Common myeloid progenitor, CD34-positive (primary cell): ENCODE results near the gene HGS.

Experiments used
- CTCF ChIA-PET: fragments of 350-600 bp; sonication (Branson Sonifier 250); formaldehyde crosslinking; loops from one replicate; lab custom pipeline; 2021; ENCODE audit warnings: antibody characterized with exemption; lab: Charles Lee
- POLR2A ChIA-PET: fragments of 350-600 bp; sonication (Branson Sonifier 250); formaldehyde crosslinking; loops from one replicate; lab custom pipeline; 2021; ENCODE audit warnings: antibody characterized with exemption; lab: Charles Lee
- DNase-seq, 3 donors: peaks; one replicate each; pipeline versions ENCODE4 v3.0.0 to v3.0.0-alpha.2; 2013
- H3K27ac ChIP-seq, 2 experiments: 1 replicate in 1 of 2; 2 replicates in 1 of 2; pipeline ENCODE4 v1.7.0; 2013; ENCODE audit warnings: inconsistent platforms in 2 of 2, low read length in 2 of 2, mild to moderate bottlenecking in 2 of 2, low read depth in 1 of 2, moderate library complexity in 1 of 2; ENCODE audit not compliant: severe bottlenecking in 2 of 2, insufficient read depth in 1 of 2, poor library complexity in 1 of 2
- H3K27me3 ChIP-seq, 5 experiments: replicated peaks in 2 of 5; 1 replicate in 3 of 5; 2 replicates in 2 of 5; pipeline versions ENCODE4 v1.6.1 to v1.7.0; 2013; ENCODE audit warnings: low read length in 4 of 5, mild to moderate bottlenecking in 2 of 5, moderate library complexity in 2 of 5, inconsistent platforms in 1 of 5; ENCODE audit not compliant: insufficient read depth in 5 of 5, control insufficient read depth in 4 of 5
- H3K36me3 ChIP-seq, 4 experiments: 1 replicate in 2 of 4; 2 replicates in 2 of 4; pipeline versions ENCODE4 v1.6.1 to v1.7.0; 2013; ENCODE audit warnings: low read length in 3 of 4, control low read depth in 1 of 4, mild to moderate bottlenecking in 1 of 4; ENCODE audit not compliant: control insufficient read depth in 4 of 4, insufficient read depth in 4 of 4
- H3K4me1 ChIP-seq, 4 experiments: 1 replicate in 3 of 4; 2 replicates in 1 of 4; pipeline versions ENCODE4 v1.6.1 to v1.7.1; 2013; ENCODE audit warnings: low read length in 3 of 4, mild to moderate bottlenecking in 3 of 4, control low read depth in 1 of 4, inconsistent platforms in 1 of 4, moderate library complexity in 1 of 4; ENCODE audit not compliant: control insufficient read depth in 4 of 4, insufficient read depth in 4 of 4; ENCODE audit errors: control extremely low read depth in 1 of 4
- H3K4me3 ChIP-seq, 7 experiments: 1 replicate in 4 of 7; 2 replicates in 3 of 7; pipeline versions ENCODE4 v1.5.1 to v1.7.0; 2013; ENCODE audit warnings: mild to moderate bottlenecking in 7 of 7, low read length in 6 of 7, moderate library complexity in 6 of 7, inconsistent platforms in 2 of 7, low read depth in 2 of 7, control low read depth in 1 of 7; ENCODE audit not compliant: insufficient read depth in 4 of 7, control insufficient read depth in 1 of 7; ENCODE audit errors: extremely low read depth in 1 of 7
- H3K9me3 ChIP-seq, 5 experiments: 1 replicate in 4 of 5; 2 replicates in 1 of 5; pipeline versions ENCODE4 v1.6.1 to v1.7.1; 2013; ENCODE audit warnings: low read length in 4 of 5, mild to moderate bottlenecking in 2 of 5, inconsistent platforms in 1 of 5, low read depth in 1 of 5, moderate library complexity in 1 of 5; ENCODE audit not compliant: control insufficient read depth in 4 of 5, insufficient read depth in 2 of 5; ENCODE audit errors: control extremely low read depth in 1 of 5
- WGBS: methylation state at CpG from one replicate; pipeline ENCODE4 v1.1.5; 2013; ENCODE audit not compliant: insufficient coverage; 5-methylcytosine and 5-hydroxymethylcytosine counted together

HGS gene

GRCh38 chr17:81719410-81720266 lies 35.8 kb downstream of the HGS start:
- peaks cover 0 to 23% (median 3%) of the 10 kb centered on the region in 4 experiments for H3K36me3 ChIP-seq
- no peaks in the 10 kb centered on the region for H3K9me3 ChIP-seq
- peaks cover 0 to 12% (median 0%) of the 10 kb centered on the region in 5 experiments for H3K27me3 ChIP-seq
- WGBS, result 96% methylated on average over 24 of the region's 33 CpGs
- H3K27ac ChIP-seq, result no peak overlapping the region
- H3K4me1 ChIP-seq, result peaks cover 0 to 16% (median 9%) of the 10 kb centered on the region in 4 experiments
- CTCF ChIA-PET, result interaction anchor here (1.5 kb wide), 1 partner anchor 15 kb away, joined by 3 read pairs; no protein-coding TSS in a partner anchor
- POLR2A ChIA-PET, result no interaction called here
- H3K4me3 ChIP-seq, result no peak overlapping the region
- no peak for DNase-seq

- Histone ChIP-seq H3K4me3 (no peak overlapping the region), H3K36me3 (peaks cover 0 to 21% (median 3%) of the 10 kb centered on the region in 4 experiments), H3K9me3 (no peaks in the 10 kb centered on the region), H3K27me3 (peaks cover 0 to 13% (median 3%) of the 10 kb centered on the region in 5 experiments), H3K27ac (no peak overlapping the region), H3K4me1 (peaks cover 0 to 16% (median 9%) of the 10 kb centered on the region in 4 experiments)
- ChIA-PET CTCF (interaction anchor here (1.5 to 1.6 kb wide), 3 partner anchors 7 to 15 kb away, joined by 3 to 8 read pairs (median 6); no protein-coding TSS in a partner anchor), POLR2A (no interaction called here)
- WGBS, result 91% methylated on average over 30 of the region's 33 CpGs
- DNase-seq, result no peak
These were observed 36.7 kb downstream of the HGS start for GRCh38 chr17:81720267-81721071.

GRCh38 chr17:81722184-81723120 lies 38.6 kb downstream of the HGS start:
- Histone ChIP-seq H3K27me3 (peaks cover 0 to 13% (median 3%) of the 10 kb centered on the region in 5 experiments), H3K36me3 (peaks cover 0 to 10% (median 3%) of the 10 kb centered on the region in 4 experiments), H3K27ac (no peak overlapping the region), H3K4me1 (peaks cover 0 to 16% (median 9%) of the 10 kb centered on the region in 4 experiments), H3K9me3 (no peaks in the 10 kb centered on the region), H3K4me3 (no peak overlapping the region)
- 56% methylated on average over 8 of the region's 10 CpGs for WGBS
- DNase-seq, result peak; percentile 46 to 81 (median 79)
- ChIA-PET CTCF (interaction anchor here (1.6 kb wide), 3 partner anchors 8 to 106 kb away, joined by 5 to 8 read pairs (median 6); no protein-coding TSS in a partner anchor), POLR2A (no interaction called here)

- DNase-seq, result no peak
- ChIA-PET POLR2A (no interaction called here), CTCF (no interaction called here)
- 57% methylated on average over 10 of the region's 12 CpGs for WGBS
- Histone ChIP-seq H3K9me3 (no peaks in the 10 kb centered on the region), H3K27me3 (peaks cover 0 to 13% (median 3%) of the 10 kb centered on the region in 5 experiments), H3K4me3 (no peak overlapping the region), H3K36me3 (peaks cover 0 to 5% (median 2%) of the 10 kb centered on the region in 4 experiments), H3K4me1 (peaks cover 0 to 16% (median 9%) of the 10 kb centered on the region in 4 experiments), H3K27ac (no peak overlapping the region)
These were observed 39.9 kb downstream of the HGS start for GRCh38 chr17:81723651-81724209.

- ChIA-PET CTCF (interaction anchor here (2.2 kb wide), 1 partner anchor 9 kb away, joined by 10 read pairs; no protein-coding TSS in a partner anchor), POLR2A (no interaction called here)
- Histone ChIP-seq H3K9me3 (no peaks in the 10 kb centered on the region), H3K4me3 (no peak overlapping the region), H3K27me3 (peaks cover 0 to 16% (median 3%) of the 10 kb centered on the region in 5 experiments), H3K4me1 (peaks cover 0 to 16% (median 9%) of the 10 kb centered on the region in 4 experiments), H3K27ac (no peak overlapping the region), H3K36me3 (no peaks in the 10 kb centered on the region)
- 96% methylated on average over 4 of the region's 9 CpGs for WGBS
- no peak for DNase-seq
These were observed 41.6 kb downstream of the HGS start for GRCh38 chr17:81725439-81725838.

GRCh38 chr17:81726004-81726403 lies 42.2 kb downstream of the HGS start:
- H3K4me1 ChIP-seq, result peaks cover 0 to 15% (median 9%) of the 10 kb centered on the region in 4 experiments
- no peaks in the 10 kb centered on the region for H3K36me3 ChIP-seq
- POLR2A ChIA-PET, result no interaction called here
- no peak overlapping the region for H3K27ac ChIP-seq
- no peak for DNase-seq
- 89% methylated on average over 7 of the region's 9 CpGs for WGBS
- H3K27me3 ChIP-seq, result peaks cover 0 to 17% (median 3%) of the 10 kb centered on the region in 5 experiments
- no peak overlapping the region for H3K4me3 ChIP-seq
- no peaks in the 10 kb centered on the region for H3K9me3 ChIP-seq
- CTCF ChIA-PET, result interaction anchor here (2.2 kb wide), 1 partner anchor 9 kb away, joined by 10 read pairs; no protein-coding TSS in a partner anchor
